Neural progenitor cell (in vitro differentiated cells): Measurements from ENCODE around the gene DDB1.

Experiments
- EZH2 ChIP-seq: fragments of 200-600 bp; sonication (generic); IDR thresholded peaks from 2 replicates; pipeline ENCODE4 v1.6.1; 2017; ENCODE audit warnings: antibody characterized with exemption, mild to moderate bottlenecking, moderate library complexity
- EZH2phosphoT487 ChIP-seq: fragments of 200-600 bp; sonication (generic); IDR thresholded peaks from 2 replicates; pipeline ENCODE4 v1.6.1; 2017; ENCODE audit warnings: antibody characterized with exemption
- TF ChIP-seq, protein P1 (sequence below): fragments of 200-600 bp; sonication (generic); IDR thresholded peaks from 2 replicates; pipeline ENCODE4 v1.5.1; 2017; ENCODE audit warnings: antibody characterized with exemption, mild to moderate bottlenecking

DNA sequence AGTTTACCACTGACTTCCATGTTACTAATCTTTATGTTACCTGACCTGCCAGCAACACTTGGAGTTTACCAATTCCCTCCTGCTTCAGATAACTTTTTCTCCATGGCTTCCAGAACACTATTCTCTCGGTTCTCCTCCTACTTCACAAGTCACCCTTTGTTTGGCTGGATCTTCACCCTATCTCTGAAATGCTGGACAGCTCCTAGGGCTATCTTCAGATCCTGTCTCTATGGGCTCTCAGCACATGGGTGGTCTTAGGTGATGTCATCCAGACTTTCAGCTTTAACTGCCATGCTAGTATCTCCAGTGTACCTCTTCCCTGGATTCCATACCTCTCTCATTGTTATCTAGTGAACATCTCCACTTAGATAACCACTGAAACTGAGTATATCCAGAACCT is 25.6 kb downstream of the DDB1 start:
- TF ChIP-seq, protein P1, sequence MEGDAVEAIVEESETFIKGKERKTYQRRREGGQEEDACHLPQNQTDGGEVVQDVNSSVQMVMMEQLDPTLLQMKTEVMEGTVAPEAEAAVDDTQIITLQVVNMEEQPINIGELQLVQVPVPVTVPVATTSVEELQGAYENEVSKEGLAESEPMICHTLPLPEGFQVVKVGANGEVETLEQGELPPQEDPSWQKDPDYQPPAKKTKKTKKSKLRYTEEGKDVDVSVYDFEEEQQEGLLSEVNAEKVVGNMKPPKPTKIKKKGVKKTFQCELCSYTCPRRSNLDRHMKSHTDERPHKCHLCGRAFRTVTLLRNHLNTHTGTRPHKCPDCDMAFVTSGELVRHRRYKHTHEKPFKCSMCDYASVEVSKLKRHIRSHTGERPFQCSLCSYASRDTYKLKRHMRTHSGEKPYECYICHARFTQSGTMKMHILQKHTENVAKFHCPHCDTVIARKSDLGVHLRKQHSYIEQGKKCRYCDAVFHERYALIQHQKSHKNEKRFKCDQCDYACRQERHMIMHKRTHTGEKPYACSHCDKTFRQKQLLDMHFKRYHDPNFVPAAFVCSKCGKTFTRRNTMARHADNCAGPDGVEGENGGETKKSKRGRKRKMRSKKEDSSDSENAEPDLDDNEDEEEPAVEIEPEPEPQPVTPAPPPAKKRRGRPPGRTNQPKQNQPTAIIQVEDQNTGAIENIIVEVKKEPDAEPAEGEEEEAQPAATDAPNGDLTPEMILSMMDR: no peak
- TF ChIP-seq EZH2: no peak
- TF ChIP-seq EZH2phosphoT487: no peak
